ENCODE results near the gene SPATA6L. TPM values are rescaled to one million over a fixed set of nuclear protein-coding genes. Genes with fewer than 3 reads are reported as not detected.

SPATA6L gene
- total and polyA plus RNA-seq, 9 of the 15 experiments (the other 6 are each of a cell fraction or from before 2014, with no cell fraction given): 0.03 to 1.00 (median 0.08) TPM; not detected in 4

DNA sequence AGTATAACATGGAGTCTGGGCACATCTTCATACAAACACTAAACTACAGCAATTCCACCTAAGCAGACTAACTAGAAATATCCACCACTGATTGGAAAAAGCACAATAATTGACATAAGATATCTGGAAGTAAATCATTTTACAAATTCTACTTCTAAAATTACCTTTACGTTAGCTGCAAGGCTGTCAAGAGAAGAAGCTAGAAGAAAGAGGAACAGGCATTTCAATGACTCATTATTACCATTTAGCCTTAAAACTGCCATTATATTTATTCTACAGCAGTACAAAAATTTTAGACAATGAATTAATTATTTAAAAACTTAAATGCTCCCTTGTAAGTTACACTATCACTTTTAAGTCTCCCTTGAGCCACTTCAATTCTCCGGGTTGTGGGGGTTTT lies 47.6 kb downstream of the SPATA6L start (continued):
- TF ChIP-seq, protein P1, sequence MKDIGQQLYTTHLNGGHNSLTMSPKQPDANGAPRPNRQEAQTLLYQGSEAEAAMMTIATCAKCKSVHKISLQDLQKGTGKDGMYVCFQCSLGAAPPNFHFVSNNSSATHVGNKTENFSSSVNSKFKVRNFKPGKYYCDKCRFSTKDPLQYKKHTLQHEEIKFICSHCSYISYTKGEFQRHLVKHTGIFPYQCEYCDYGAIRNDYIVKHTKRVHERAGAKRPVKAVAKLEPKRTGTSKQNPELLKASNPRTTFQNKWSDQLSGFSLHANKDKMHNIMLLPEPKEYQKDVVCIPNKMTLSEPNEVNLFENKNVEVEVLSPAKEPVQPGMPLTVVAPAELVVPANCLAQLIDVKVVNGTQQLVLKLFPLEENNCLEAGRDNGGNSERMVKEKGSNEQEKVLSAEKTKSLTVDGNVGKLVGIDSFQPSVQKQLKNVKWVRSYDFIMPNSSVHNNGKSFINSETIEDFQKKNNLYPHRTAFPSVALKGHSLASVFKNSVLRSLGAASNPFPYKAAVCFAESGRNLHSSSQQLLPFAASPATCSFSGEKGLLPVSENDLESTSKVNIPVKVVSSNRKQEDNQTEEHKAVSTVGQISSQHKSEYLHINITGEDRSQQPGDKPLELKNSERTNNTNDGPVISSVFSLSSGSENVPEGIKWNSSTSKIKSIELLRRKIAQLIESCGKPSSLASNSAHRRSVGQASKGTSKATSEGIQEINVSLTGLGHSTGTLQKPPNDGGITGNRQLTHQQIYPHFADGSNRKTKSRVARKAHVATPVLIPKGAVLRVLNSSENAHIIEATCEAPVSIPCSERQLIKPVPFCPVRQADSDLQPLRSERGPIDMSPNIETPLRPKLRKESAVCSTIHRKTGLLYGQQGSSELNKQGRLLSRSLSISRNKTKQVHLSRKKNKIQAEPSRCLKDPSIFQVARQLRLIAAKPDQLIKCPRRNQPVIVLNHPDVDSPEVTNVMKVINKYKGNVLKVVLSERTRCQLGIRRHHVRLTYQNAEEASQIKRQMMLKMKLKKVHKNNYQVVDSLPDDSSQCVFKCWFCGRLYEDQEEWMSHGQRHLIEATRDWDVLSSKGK (CRISPR knock-in tag; IDR thresholded peaks at IDR 0.05): no peak
- TF ChIP-seq ARID2 (IDR thresholded peaks at IDR 0.05): no peak
- TF ChIP-seq, protein P2, sequence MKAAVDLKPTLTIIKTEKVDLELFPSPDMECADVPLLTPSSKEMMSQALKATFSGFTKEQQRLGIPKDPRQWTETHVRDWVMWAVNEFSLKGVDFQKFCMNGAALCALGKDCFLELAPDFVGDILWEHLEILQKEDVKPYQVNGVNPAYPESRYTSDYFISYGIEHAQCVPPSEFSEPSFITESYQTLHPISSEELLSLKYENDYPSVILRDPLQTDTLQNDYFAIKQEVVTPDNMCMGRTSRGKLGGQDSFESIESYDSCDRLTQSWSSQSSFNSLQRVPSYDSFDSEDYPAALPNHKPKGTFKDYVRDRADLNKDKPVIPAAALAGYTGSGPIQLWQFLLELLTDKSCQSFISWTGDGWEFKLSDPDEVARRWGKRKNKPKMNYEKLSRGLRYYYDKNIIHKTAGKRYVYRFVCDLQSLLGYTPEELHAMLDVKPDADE (conservative IDR thresholded peaks at IDR 0.05; ENCODE audit: control insufficient read depth, low read depth, low read length): no peak
- TF ChIP-seq, protein P3, sequence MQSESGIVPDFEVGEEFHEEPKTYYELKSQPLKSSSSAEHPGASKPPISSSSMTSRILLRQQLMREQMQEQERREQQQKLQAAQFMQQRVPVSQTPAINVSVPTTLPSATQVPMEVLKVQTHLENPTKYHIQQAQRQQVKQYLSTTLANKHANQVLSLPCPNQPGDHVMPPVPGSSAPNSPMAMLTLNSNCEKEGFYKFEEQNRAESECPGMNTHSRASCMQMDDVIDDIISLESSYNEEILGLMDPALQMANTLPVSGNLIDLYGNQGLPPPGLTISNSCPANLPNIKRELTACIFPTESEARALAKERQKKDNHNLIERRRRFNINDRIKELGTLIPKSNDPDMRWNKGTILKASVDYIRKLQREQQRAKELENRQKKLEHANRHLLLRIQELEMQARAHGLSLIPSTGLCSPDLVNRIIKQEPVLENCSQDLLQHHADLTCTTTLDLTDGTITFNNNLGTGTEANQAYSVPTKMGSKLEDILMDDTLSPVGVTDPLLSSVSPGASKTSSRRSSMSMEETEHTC (IDR thresholded peaks at IDR 0.05): no peak

Measured in K562 (cell line).